Endometrial microvascular endothelial cells (primary cell): ENCODE results near the gene IL10RB. TPM values are rescaled to one million over a fixed set of nuclear protein-coding genes. Genes with fewer than 3 reads are reported as not detected.
"Not testable (repeated sequence)": the region's sequence is repeated elsewhere in the genome, so short reads cannot be mapped to it uniquely, and the experiment has no call there.

ENCODE experiments used
- in situ Hi-C: cut with HindIII; loops from 2 replicates; pipeline ENCODE4 v1.10.0; 2017; ENCODE audit warnings: low sequenced_read_pairs, low pct_unique_long_range_greater_than_20kb; ENCODE audit errors: inconsistent ontology term
- total RNA-seq: library from RNA; depleted of rRNA; stranded (reverse); fragments of >200 nt; gene quantifications from one replicate; pipeline ENCODE4 v1.2.3, GENCODE V29; 2015; ENCODE audit errors: inconsistent ontology term

IL10RB gene
- total RNA-seq, 1 donor from 2014 or later = 45.9 TPM

DNA sequence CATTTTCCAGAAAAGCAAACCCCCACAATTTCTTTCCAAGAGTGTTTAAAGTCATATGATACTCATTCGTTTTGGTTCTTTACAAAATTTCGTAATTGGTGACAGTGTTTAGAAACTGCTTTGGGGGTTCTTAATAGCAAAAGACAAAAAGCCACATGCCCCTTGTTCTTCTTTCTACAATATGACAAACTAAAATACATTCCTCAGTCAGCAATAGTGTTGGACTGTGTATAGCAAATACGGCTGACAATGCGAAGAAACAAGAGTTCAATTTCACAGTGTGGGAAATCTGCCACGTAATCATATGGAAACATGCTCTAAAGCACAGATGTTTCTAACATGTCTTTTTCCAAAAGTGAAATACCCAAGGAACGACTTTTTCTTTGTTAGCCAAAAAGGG lies 51.0 kb downstream of the IL10RB start:
- in situ Hi-C loops = no loop called here

DNA sequence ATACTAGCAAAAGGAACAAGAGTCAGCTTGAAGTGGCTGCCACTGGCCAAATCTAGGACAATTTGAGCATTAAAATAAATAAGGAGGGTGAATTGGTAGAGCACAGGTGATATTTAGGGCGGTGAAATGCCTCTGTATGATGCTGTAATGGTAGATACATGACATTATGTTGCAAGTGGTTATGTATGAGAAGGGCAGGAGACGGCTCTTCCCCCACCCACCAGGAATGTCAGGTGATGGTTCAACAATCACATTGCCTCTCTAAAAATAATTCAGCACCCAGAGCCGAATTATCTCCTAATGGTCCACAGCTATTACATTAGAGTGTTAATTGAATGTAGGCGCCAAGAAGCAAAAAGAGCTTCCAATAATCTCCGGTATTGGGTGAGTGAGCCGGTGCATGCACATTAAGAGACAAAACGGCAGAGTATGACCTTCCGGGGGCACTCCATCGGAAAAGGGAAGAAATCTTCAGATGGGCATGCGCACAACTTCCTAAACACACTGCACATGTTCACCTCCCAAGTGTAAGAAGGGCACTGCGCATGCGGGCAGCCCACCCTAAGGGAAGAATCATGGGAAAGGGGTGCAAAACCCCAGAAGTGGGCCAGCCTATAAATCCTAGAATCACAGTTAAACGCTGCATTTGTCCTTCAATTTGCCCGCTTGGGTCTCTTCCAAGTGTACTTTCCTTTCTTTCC lies 51.8 kb downstream of the IL10RB start:
- in situ Hi-C loops = no loop called here

DNA sequence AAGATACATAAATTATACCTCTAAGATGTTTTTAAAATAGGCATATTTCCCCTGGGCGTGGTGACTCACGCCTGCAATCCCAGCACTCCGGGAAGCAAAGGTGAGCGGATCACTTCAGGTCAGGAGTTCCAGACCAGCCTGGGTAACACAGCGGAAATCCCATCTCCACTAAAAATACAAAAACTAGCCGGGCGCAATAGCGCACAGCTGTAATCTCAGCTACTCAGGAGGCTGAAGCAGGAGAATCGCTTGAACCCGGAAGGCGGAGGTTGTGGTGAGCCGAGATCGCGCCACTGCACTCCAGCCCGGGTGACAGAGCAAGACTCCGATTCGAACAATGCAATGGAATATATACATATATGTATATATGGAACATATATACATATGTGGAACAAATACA lies 54.8 kb downstream of the IL10RB start:
- in situ Hi-C loops = not testable (repeated sequence)

DNA sequence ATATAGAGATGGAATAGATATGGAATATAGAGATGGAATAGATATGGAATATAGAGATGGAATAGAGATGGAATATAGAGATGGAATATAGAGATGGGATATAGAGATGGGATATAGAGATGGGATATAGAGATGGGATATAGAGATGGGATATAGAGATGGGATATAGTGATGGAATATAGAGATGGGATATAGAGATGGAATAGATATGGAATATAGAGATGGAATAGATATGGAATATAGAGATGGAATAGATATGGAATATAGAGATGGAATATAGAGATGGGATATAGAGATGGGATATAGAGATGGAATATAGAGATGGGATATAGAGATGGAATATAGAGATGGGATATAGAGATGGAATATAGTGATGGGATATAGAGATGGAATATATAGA lies 57.4 kb downstream of the IL10RB start:
- in situ Hi-C loops = not testable (repeated sequence)

DNA sequence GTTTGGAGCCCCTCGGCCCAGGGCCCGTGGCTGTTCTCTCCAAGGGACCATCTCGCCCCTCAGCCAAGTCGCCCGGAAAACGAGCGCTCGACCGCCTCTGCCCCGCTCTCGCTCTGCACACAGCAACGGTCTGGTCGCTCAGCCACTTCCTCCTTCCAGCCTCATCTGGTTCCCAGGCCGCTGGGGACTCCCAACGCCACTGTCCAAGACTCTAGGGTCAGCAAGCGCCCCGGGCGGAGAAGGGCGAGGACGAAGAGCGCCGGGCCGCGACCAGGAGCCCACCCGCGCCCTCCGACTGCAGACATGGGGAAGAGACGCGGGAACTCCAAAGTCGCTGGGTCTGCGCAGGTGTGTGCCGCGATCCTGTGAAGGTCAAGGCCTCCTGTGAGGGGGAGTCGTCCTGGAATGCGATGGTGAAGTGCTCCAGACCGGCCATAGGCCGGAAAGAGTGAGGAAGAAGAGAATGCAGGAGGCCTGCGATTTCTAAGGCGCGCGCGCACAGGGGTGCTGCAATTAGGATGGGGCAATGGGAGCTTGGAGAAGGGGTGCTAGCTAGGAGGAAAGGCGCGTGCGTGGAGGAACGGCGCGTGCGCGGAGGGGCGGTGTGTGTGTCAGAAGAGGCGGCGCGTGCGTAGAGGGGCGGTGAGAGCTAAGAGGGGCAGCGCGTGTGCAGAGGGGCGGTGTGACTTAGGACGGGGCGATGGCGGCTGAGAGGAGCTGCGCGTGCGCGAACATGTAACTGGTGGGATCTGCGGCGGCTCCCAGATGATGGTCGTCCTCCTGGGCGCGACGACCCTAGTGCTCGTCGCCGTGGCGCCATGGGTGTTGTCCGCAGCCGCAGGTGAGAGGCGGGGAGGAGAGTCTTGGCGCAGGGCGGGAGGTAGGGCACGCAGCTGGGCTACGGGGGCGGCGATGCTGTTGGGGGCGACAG lies 58.4 kb downstream of the IL10RB start, which contains the start of gene IFNAR1:
TSS of gene IFNAR1 (plus strand) at position 680 of the 931 bp plus-strand sequence. CDS start at position 766, 86 bp downstream.
- in situ Hi-C loops = no loop called here

DNA sequence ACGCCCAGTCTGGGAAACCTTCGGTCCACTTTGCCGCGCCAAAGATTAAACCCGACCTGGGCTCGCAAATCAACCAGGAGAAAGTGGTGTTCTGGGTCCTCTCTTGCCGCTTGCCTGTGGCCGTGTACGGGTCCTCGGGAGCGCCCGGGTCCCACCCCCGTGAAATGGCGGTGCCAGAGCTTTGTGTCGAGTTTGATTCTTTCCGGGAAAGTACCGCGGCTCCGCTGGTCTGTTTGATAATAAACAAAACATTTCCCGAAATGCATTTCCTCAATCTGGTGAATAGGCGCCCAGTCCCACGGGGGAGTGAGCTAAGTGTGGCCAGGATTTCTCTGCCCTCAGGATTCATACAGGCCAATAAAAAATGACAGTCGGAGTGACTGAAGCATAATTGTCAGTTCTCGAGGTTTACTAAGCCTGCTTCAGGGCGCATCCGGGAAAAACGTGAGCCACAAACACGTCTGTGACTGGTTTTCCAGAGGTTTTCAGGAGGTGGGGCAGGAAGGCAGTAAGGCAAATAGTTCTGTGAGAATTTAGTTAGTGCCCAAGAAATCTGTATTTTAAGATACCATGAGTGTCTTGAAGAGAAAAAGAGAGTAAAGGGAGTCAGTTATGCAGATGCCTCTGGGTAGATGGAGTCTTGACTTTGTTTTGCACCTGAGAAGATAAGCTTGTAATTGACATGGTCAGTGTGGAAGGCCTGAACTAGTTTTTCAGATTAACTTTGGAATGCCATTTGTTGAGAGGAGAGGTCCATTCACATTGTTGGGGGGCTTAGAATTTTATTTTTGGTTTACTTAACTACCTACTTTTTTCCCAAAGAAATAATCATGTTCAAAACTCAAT lies 59.3 kb downstream of the IL10RB start:
- in situ Hi-C loops = no loop called here

DNA sequence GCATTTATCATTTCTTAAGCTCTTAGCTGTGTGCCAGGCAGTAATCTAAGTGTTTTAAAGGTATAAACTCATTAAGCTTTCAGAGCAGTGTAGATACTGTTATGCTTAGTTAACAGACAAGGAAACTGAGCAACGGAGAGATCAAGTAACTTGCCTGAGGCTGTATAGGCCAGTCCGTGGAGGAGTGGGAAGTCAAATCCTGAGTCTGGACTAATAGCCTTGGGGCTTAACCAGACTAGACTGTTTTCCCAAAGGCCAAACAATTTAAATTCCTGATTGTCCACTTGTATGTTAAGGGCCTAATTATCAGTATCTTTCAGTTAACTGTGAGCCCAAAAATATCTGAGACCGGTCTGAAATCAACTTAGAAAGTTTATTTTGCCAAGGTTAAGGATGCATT lies 61.2 kb downstream of the IL10RB start:
- in situ Hi-C loops = no loop called here

DNA sequence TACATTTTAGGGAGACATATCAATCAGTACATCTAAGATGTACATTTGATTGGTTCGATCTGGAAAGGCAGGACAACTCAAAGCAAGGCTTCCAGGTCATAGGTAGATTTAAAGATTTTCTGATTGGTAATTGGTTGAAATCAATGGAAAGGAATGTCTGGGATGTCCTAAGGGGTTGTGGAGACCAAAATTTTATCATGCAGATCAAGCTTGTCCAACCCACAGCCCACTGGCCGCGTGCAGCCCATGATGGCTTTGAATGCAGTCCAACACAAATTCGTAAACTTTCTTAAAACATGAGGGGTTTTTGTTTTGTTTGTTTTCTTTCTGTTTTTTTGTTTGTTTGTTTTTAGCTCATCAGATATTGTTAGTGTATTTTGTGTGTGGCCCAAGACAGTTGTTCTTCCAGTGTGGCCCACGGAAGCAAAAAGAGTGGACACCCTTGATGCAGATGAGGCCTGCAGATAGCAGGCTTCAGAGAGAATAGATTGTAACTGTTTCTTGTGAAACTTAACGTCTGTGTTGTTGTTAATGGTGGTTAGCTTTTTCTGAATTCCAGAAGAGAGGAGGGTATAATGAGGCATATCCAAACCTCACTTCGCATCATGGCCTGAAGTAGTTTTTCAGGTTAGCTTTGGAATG lies 61.7 kb downstream of the IL10RB start:
- in situ Hi-C loops = no loop called here

DNA sequence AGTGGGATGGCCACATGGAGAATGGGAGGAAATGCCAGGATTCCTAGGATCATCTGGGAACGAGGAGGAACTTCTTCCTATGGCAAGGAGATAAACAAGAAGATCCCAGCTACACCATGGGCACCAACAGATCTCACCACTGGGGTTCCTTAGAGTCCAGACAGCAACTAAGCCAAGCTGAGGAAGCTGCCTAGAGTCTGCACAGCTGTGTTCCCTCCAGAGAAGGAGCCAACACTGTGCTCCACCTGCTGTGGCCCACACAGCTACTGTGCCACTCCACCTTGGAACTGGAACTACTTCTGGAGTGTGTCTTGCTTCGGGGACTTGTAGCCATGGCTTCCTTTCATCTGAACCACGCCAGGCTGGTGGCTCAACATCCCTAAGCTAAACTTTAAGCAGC lies 64.6 kb downstream of the IL10RB start:
- in situ Hi-C loops = no loop called here

DNA sequence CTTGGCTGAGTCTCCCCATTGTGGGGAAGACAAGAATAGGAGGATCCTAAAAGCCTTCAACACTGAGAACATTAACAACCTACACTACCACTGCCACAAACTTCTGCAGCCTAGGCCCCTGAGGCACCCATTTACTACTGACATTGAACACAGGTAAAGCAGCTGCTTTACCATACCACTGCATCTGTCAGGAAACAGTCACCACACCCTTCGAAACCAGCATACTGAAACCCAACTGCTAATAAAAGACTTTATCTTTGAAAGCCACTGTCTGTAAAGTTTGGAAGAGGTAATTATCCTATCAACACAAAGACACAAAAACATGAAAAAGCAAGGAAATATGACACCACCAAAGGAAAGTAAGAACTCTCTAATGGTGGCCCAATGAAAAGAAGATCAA lies 66.0 kb downstream of the IL10RB start:
- in situ Hi-C loops = no loop called here

DNA sequence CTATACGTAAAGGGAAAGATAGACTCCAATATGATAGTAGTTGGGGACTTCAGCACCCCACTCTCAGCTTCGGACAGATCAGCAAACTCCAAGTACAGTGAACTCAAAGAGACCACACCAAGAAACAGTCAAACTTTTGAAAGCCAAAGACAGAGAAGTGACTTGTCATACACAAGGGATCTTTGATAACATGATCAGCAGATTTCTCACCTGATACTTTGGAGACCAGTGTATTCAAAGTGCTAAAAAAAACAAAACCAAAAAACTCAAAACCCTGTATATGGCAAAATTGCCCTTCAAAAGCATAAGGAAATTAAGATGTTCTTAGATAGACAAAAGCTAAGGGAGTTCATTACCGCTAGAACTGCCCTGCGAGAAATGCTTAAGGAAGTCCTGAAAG lies 68.0 kb downstream of the IL10RB start:
- in situ Hi-C loops = no loop called here

DNA sequence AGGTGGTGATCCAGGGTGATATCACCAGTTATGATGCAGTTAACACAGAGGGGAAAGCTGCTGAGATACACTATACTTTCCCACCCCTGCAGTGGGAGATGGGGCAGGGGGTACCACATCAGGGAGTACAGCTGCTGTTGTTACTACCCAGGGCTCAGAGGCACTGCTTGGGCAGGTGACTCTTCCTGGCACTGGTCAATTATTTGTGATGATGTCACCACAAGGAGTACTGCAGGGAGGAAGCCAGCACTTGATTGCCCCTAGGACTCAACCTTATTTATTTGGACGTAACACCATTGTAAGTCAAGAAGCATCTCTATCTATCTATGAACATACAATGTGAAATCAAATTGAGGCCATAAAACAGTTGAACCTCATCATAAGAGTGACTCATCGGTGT lies 68.7 kb downstream of the IL10RB start:
- in situ Hi-C loops = no loop called here

DNA sequence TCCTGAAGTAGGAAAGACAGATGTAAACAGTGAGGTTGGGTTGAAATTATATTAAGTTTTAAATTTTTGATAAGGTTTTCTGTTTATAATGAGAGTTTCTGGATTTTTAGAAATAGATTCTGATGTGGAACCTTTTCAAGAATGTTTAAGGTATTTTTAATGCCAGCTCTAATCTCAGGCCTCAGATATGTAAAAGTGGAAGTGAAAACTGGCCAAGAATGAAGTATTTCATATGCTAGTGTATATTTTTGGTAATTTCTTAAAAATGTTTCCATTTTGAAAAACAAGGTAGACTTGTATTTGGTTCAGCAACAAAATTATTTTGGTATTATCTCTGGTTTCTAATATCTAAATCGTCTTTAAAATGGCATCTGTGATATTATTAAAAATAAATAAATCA lies 73.0 kb downstream of the IL10RB start:
- in situ Hi-C loops = no loop called here

DNA sequence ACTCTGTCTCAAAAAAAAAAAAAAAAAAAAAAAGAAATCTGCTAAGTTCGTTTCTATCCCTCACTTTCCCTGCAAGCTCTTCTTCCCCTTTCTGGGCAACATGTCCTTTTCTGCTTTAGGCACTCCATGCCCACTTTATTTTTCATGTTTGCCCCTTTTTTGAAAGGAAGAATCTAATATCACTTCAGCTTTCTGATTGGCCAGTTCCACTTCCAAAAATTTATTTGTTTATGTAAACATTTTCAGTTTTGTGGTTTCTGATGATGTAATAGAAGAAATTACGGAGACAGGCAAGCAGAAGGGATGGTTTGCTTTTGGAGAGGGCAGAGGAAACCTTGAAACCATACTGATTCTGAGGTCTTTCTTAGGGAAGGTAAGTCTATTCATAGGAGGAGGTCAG lies 73.8 kb downstream of the IL10RB start:
- in situ Hi-C loops = no loop called here

DNA sequence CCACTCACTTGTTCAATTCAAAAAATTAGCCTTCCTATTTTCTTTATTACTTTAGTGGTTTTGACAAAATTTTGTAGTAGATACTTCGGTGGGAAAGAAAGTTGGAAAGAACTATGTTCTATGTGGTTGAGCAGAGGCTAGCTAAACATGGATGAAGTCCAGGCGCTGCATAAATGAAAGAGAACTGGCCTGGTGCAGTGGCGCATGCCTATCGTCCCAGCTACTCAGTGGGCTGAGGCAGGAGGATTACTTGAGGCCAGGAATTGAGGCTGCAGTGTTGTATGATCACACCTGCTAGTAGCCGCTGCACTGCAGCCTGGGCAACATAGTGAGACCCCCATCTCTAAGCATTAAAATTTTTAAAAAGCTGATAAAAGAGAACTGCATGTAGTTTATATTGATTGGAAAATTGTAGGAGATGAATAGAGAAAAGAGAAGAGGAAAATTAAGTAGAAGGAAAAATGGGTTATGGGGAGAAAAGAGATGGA lies 79.6 kb downstream of the IL10RB start:
- in situ Hi-C loops = no loop called here
